Breast epithelium (tissue), 4 donors: ENCODE results near the gene FARSB. TPM values are rescaled to one million over a fixed set of nuclear protein-coding genes. Genes with fewer than 3 reads are reported as not detected.

Experiments
- DNase-seq, 2 donors: peaks; one replicate each; pipeline ENCODE4 v3.0.0-alpha.2; 2019; ENCODE audit warnings: low spot score in 2 of 2
- H3K27ac ChIP-seq, 2 donors: fragments of 200-600 bp; sonication (generic) in 1 of 2; one replicate each; pipeline ENCODE4 v1.5.1; 2016 to 2019; ENCODE audit warnings: mild to moderate bottlenecking in 1 of 2
- H3K27me3 ChIP-seq, 2 donors: fragments of 200-600 bp; sonication (generic) in 1 of 2; one replicate each; pipeline versions ENCODE4 v1.5.1 to v1.6.0; 2017 to 2019; ENCODE audit warnings: control low read depth in 1 of 2, mild to moderate bottlenecking in 1 of 2
- H3K36me3 ChIP-seq: fragments of 200-600 bp; one replicate; pipeline ENCODE4 v1.5.1; 2019
- H3K4me1 ChIP-seq, 2 donors: fragments of 200-600 bp; sonication (generic); one replicate each; pipeline ENCODE4 v1.5.1; 2016 to 2019; ENCODE audit warnings: control low read depth in 1 of 2
- H3K4me3 ChIP-seq, 3 donors: fragments of 200-600 bp; sonication (generic); 1 replicate in 2 of 3; 2 replicates in 1 of 3; pipeline ENCODE4 v1.5.1; 2016 to 2019; ENCODE audit warnings: mild to moderate bottlenecking in 3 of 3, moderate library complexity in 2 of 3
- H3K9me3 ChIP-seq, 2 donors: fragments of 200-600 bp; sonication (generic) in 1 of 2; one replicate each; pipeline ENCODE4 v1.5.1; 2016 to 2019; ENCODE audit warnings: control low read depth in 1 of 2
- POLR2A ChIP-seq: fragments of 450-650 bp; IDR thresholded peaks from one replicate; pipeline ENCODE4 v1.6.1; 2016; ENCODE audit warnings: antibody characterized with exemption, mild to moderate bottlenecking, moderate library complexity
- POLR2AphosphoS5 ChIP-seq, 3 donors: sonication (generic); formaldehyde crosslinking; IDR thresholded peaks; one replicate each; pipeline ENCODE4 v1.6.1; 2017; ENCODE audit warnings: antibody characterized with exemption in 3 of 3
- intact Hi-C: fragments of 100-400 bp; cut with DNase I; formaldehyde crosslinking; loops from one replicate; pipeline ENCODE4 v1.15.1; 2023; ENCODE audit warnings: low total_unique reads
- total RNA-seq, 3 donors: library from RNA; depleted of rRNA; stranded (reverse); fragments of >200 nt; gene quantifications; one replicate each; pipeline ENCODE4 v1.1.0, GENCODE V29; 2016
- TF ChIP-seq, protein P1 (sequence below), 3 donors: fragments of 450-650 bp; IDR thresholded peaks; one replicate each; pipeline ENCODE4 v1.5.1; 2016 to 2017; ENCODE audit warnings: antibody characterized with exemption in 3 of 3, mild to moderate bottlenecking in 3 of 3, moderate library complexity in 3 of 3

The FARSB gene
- total RNA-seq, 3 donors from 2014 or later, result 11.8 to 19.0 (median 18.7) TPM

DNA sequence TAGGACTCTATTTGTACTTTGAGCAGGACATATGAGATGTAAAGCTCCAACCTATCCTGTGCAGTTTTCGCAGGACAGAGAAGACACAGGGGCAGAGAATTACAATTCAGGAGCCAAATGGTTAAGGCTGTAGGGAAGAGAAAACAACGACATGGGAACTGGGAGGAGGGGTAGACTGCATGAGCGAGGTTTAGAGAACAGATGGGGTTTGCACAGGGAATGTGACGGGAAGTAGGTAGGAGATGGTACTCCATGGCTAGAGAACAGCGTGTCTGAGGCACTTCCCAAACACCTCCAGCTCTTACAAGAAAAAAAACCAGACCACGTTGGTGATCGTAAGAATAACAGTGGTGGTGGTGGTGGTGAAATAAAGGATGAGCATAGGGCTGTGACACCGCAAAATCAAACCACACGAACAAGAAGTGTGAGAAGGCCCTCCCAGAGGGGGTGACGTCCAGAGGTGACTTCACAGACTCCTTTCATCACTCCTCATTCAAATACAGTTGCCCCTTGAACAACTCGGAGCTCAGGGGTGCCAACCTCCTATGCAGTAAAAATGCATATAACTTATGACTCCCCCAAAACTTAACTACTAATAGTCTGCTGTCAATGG is 92.7 kb downstream of the FARSB start:
- Histone ChIP-seq H3K36me3 (no peaks in the 10 kb centered on the region), H3K4me3 (no peak overlapping the region), H3K27ac (no peak overlapping the region), H3K4me1 (no peaks in the 10 kb centered on the region), H3K27me3 (no peaks in the 10 kb centered on the region), H3K9me3 (no peaks in the 10 kb centered on the region)
- TF ChIP-seq POLR2AphosphoS5 (IDR thresholded peaks at IDR 0.05), result no peak
- no peak for TF ChIP-seq POLR2A
- TF ChIP-seq, protein P1, sequence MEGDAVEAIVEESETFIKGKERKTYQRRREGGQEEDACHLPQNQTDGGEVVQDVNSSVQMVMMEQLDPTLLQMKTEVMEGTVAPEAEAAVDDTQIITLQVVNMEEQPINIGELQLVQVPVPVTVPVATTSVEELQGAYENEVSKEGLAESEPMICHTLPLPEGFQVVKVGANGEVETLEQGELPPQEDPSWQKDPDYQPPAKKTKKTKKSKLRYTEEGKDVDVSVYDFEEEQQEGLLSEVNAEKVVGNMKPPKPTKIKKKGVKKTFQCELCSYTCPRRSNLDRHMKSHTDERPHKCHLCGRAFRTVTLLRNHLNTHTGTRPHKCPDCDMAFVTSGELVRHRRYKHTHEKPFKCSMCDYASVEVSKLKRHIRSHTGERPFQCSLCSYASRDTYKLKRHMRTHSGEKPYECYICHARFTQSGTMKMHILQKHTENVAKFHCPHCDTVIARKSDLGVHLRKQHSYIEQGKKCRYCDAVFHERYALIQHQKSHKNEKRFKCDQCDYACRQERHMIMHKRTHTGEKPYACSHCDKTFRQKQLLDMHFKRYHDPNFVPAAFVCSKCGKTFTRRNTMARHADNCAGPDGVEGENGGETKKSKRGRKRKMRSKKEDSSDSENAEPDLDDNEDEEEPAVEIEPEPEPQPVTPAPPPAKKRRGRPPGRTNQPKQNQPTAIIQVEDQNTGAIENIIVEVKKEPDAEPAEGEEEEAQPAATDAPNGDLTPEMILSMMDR (IDR thresholded peaks at IDR 0.05), result no peak
- DNase-seq, result no peak
- intact Hi-C loops, result no loop called here

DNA sequence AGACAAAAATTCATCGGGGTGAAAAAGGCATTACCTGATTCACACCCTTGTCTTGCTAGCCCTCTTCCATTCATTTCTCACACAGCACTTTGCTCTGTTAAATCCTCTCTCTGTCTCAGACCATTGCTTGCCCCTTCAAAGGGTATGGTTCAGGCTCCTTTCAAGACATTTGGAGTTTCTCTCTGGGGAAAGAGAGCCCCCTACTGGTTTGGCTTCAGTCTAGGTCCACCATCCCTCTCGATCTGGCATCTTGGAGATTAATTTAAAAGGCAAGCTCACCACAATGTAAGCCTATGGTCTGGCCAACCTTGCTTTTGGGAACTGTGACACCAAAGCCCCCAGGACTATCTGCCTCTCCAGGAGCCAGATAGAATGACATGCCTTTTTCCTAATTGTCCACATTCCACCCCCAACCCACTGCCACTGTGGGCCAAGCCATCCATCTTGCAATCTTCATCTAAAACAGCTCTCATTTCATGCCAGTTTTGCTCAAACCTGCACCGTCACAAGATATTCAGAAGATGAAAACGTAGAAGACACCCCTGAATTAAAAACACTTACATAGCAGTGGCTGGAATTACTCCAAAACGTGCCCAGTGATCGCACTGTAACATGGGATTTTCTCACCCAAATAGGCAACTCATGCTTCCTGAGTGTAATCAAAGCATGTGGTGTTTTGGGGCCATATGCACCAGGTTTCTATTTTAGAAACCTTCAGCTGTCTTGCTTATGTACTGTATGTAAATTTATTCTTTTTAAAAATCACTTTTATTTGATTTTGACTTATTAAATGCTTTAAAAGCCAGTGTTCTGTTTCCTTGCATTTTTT is 93.9 kb downstream of the FARSB start:
- TF ChIP-seq POLR2AphosphoS5 (IDR thresholded peaks at IDR 0.05) (no peak), POLR2A (no peak)
- TF ChIP-seq, protein P1 (IDR thresholded peaks at IDR 0.05), result peak; percentile 12 to 41 (median 21)
- no peak overlapping the region for H3K27ac ChIP-seq
- no peaks in the 10 kb centered on the region for H3K36me3 ChIP-seq
- H3K27me3 ChIP-seq, result no peaks in the 10 kb centered on the region
- no peaks in the 10 kb centered on the region for H3K9me3 ChIP-seq
- no peaks in the 10 kb centered on the region for H3K4me1 ChIP-seq
- DNase-seq, result no peak
- H3K4me3 ChIP-seq, result no peak overlapping the region
- intact Hi-C loops, result no loop called here

DNA sequence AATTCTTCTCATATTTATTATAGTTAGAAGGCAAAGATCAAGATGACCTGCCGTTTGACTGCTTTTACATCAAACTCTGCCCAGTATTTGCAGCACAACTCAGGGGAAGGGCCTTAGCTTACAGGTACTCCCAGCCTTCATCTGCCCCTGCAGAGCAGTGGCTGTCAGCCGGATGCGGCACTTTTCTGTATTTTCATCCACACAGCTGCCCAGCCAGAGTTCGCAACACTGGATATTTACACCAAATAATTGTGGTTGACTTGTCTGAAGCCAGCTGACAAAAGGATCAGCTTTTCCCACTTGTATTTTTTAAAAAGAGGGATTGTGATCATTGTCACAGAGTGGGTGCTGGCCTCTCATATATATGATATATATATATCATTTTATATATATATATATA is 94.7 kb downstream of the FARSB start:
- intact Hi-C loops, result no loop called here
- no peaks in the 10 kb centered on the region for H3K27me3 ChIP-seq
- no peaks in the 10 kb centered on the region for H3K9me3 ChIP-seq

DNA sequence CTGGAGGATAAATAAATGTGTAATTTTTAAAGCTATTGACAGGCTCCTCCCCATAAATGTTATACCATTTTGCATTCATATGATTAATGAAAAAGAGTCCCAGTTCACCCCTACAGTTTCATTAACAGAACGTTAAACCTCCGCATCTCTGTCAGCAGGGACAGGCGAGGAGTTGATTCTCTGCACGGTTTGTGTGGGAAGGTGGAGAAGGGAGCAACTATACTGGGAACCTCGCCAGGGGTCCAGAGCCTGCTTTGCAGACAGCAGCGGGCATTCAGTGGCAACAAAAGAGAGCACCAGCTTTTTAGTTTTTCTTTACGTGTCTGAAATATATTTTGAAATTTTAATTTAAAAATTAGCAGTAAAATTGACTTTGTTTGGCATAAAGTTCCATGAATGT is 101.4 kb downstream of the FARSB start:
- no peaks in the 10 kb centered on the region for H3K27me3 ChIP-seq
- DNase-seq, result no peak
- intact Hi-C loops, result no loop called here
- no peaks in the 10 kb centered on the region for H3K4me1 ChIP-seq
- no peaks in the 10 kb centered on the region for H3K9me3 ChIP-seq
- no peak overlapping the region for H3K27ac ChIP-seq
- H3K4me3 ChIP-seq, result no peak overlapping the region
- H3K36me3 ChIP-seq, result no peaks in the 10 kb centered on the region
- no peak for TF ChIP-seq POLR2A

More for the DNA sequence above, 94.7 kb downstream of the FARSB start:
- DNase-seq, result no peak
- no peaks in the 10 kb centered on the region for H3K36me3 ChIP-seq
- TF ChIP-seq, protein P1 (IDR thresholded peaks at IDR 0.05), result no peak
- TF ChIP-seq POLR2AphosphoS5 (IDR thresholded peaks at IDR 0.05) (no peak), POLR2A (no peak)
- no peak overlapping the region for H3K4me3 ChIP-seq
- H3K4me1 ChIP-seq, result no peaks in the 10 kb centered on the region
- no peak overlapping the region for H3K27ac ChIP-seq

DNA sequence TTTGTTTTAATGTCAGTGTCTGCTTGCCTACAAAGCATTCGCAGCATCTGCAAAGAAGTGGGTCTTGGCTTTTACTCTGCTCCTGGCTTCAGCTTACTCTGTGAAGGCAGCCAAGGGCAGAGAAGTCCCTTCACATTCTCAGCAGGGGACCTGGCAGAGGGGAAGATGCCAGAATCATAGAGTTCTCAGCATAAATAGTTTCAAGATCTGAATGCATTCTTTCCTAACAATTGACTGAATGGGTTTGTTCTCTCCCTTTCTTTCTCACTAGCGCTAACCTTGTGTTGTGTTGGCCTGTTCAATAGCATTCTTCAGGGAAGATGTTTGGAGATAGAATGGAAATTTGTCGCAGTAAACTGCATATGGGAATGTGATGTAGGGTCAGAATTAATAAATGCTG is 106.9 kb downstream of the FARSB start:
- Histone ChIP-seq H3K4me1 (no peaks in the 10 kb centered on the region), H3K9me3 (no peaks in the 10 kb centered on the region), H3K27ac (no peak overlapping the region), H3K27me3 (no peaks in the 10 kb centered on the region), H3K36me3 (no peaks in the 10 kb centered on the region), H3K4me3 (no peak overlapping the region)
- no peak for DNase-seq
- TF ChIP-seq, protein P1 (IDR thresholded peaks at IDR 0.05), result no peak
- no peak for TF ChIP-seq POLR2A
- TF ChIP-seq POLR2AphosphoS5 (IDR thresholded peaks at IDR 0.05), result no peak
- intact Hi-C loops, result no loop called here
